Measurements from ENCODE around the gene SETX. TPM values are rescaled to one million over a fixed set of nuclear protein-coding genes. Genes with fewer than 3 reads are reported as not detected.
A peak's percentile ranks its signal among the peaks of the same experiment; 100 is the strongest.

The SETX gene
- total RNA-seq, 2 donors from 2014 or later, result 26.7 to 30.4 TPM

- intact Hi-C loops (cut with DNase I), result loop anchor here (10.0 kb wide), 2 partner anchors 153 to 393 kb away; no protein-coding TSS in a partner anchor
- H3K4me3 ChIP-seq, result no peak overlapping the region
- no peaks in the 10 kb centered on the region for H3K27me3 ChIP-seq
- TF ChIP-seq CTCF (IDR thresholded peaks at IDR 0.05), result no peak
- no peak for TF ChIP-seq POLR2A (IDR thresholded peaks at IDR 0.05)
- ATAC-seq, result no peak
- H3K9me3 ChIP-seq, result no peaks in the 10 kb centered on the region
- no peaks in the 10 kb centered on the region for H3K36me3 ChIP-seq (replicated peaks in 1 of 2; ENCODE audit: insufficient read depth in 1 of 2, low read depth in 2 of 2)
- 63 to 69% methylated on average over 6 to 9 of the region's 9 CpGs for WGBS, 2 donors
- no peak for DNase-seq
- H3K4me1 ChIP-seq, result peaks cover 25% of the 10 kb centered on the region
- H3K27ac ChIP-seq, result no peak overlapping the region
These were observed 117.3 kb downstream of the SETX start for GRCh38 chr9:132237481-132237880.

- H3K27me3 ChIP-seq, result no peaks in the 10 kb centered on the region
- H3K4me3 ChIP-seq, result no peak overlapping the region
- no peaks in the 10 kb centered on the region for H3K9me3 ChIP-seq
- H3K4me1 ChIP-seq, result peaks cover 22% of the 10 kb centered on the region
- WGBS, 2 donors, result 31 to 36% methylated on average over 9 to 17 of the region's 18 CpGs
- TF ChIP-seq CTCF (IDR thresholded peaks at IDR 0.05) (no peak), POLR2A (IDR thresholded peaks at IDR 0.05) (no peak)
- no peak overlapping the region for H3K27ac ChIP-seq
- no peaks in the 10 kb centered on the region for H3K36me3 ChIP-seq (replicated peaks in 1 of 2; ENCODE audit: insufficient read depth in 1 of 2, low read depth in 2 of 2)
- no peak for ATAC-seq
- intact Hi-C loops (cut with DNase I), result loop anchor here (10.0 kb wide), 2 partner anchors 152 to 392 kb away; no protein-coding TSS in a partner anchor
- DNase-seq, result no peak
These were observed 118.0 kb downstream of the SETX start for GRCh38 chr9:132236662-132237311.

- intact Hi-C loops (cut with DNase I), result loop anchor here (10.0 kb wide), 2 partner anchors 151 to 391 kb away; no protein-coding TSS in a partner anchor
- no peak overlapping the region for H3K27ac ChIP-seq
- H3K4me1 ChIP-seq, result peaks cover 15% of the 10 kb centered on the region
- DNase-seq, result peak; percentile 84 to 89 (median 85)
- H3K9me3 ChIP-seq, result no peaks in the 10 kb centered on the region
- 34 to 39% methylated on average over 8 to 19 of the region's 19 CpGs for WGBS, 2 donors
- peak; percentile 88 to 97 (median 93) for TF ChIP-seq CTCF (IDR thresholded peaks at IDR 0.05)
- no peak for TF ChIP-seq POLR2A (IDR thresholded peaks at IDR 0.05)
- H3K36me3 ChIP-seq (replicated peaks in 1 of 2; ENCODE audit: insufficient read depth in 1 of 2, low read depth in 2 of 2), result no peaks in the 10 kb centered on the region
- no peaks in the 10 kb centered on the region for H3K27me3 ChIP-seq
- ATAC-seq, result peak; percentile 28
- no peak overlapping the region for H3K4me3 ChIP-seq
These were observed 118.7 kb downstream of the SETX start for GRCh38 chr9:132235894-132236661.

- no peaks in the 10 kb centered on the region for H3K36me3 ChIP-seq (replicated peaks in 1 of 2; ENCODE audit: insufficient read depth in 1 of 2, low read depth in 2 of 2)
- TF ChIP-seq POLR2A (IDR thresholded peaks at IDR 0.05), result no peak
- TF ChIP-seq CTCF (IDR thresholded peaks at IDR 0.05), result no peak
- H3K4me1 ChIP-seq, result peaks cover 7% of the 10 kb centered on the region
- intact Hi-C loops (cut with DNase I), result loop anchor here (10.0 kb wide), 2 partner anchors 150 to 390 kb away; no protein-coding TSS in a partner anchor
- H3K9me3 ChIP-seq, result no peaks in the 10 kb centered on the region
- WGBS, 2 donors, result 87 to 93% methylated on average over 3 to 9 of the region's 9 CpGs
- no peaks in the 10 kb centered on the region for H3K27me3 ChIP-seq
- DNase-seq, result no peak
- H3K27ac ChIP-seq, result no peak overlapping the region
- no peak overlapping the region for H3K4me3 ChIP-seq
- ATAC-seq, result no peak
These were observed 119.7 kb downstream of the SETX start for GRCh38 chr9:132235125-132235524.
